ENCODE measurements around the gene PNPLA6. TPM values are rescaled to one million over a fixed set of nuclear protein-coding genes. Genes with fewer than 3 reads are reported as not detected.

Gene PNPLA6
- total RNA-seq, result 145 and 147 TPM in 2 replicates

DNA sequence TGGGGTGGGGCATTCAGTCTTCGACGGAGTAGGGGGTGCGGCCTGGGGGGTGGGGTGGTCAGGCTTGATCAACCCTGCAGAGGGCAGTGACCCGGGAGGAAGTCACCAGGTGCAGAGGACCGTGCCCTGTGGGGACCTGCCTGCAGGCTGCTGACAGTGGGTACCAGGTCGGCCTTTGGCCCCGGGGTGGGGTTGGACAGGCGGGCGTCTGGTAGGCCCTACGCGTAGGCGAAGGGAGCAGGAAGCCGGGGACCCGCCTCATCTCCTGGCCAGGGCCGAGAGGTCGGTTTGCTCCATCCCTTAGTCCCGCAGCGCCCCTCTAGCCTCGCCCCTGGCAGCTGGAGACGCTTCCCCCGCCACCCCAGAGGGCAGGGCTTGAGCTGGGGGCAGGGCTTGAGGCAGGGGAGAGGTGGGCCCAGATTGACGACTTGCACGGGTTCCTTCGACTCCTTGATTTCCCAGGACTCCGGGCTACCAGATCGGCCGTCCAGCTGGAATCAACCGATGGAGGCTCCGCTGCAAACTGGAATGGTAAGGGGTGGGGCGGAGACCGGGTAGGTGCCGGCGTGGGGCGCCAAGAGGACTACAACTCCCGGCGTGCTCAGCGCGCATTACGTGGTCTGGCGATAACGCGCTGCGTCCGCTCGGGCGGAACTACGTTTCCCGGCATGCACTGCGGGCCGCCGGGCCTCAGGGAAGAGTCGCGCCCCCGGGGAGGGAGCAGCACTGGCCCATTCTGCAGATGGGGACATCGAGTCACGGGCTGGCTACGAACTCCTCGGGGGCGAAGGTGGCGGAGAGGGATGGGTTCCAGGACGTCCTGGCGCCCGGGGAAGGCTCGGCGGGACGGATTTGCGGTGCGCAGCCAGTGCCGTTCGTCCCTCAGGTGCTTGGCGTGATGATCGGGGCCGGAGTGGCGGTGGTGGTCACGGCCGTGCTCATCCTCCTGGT, at the start of gene PNPLA6:
Gene PNPLA6, plus strand, starts transcription at position 671 of the 951 bp plus-strand sequence. Its CDS starts 72 bp downstream, at position 743.
- peak within 1 kb of the TSS; percentile 86 for H3K27ac Mint-ChIP-seq
- peak within 1 kb of the TSS; percentile 94 for H3K4me3 Mint-ChIP-seq (ENCODE audit: low read depth)
- peaks cover 18% of the 10 kb centered on the region for H3K4me1 Mint-ChIP-seq (ENCODE audit: low read depth)
- peak; percentile 90 for DNase-seq (ENCODE audit: low spot score)
- intact Hi-C loops (cut with micrococcal nuclease), result loop anchor here (2.0 kb wide), 1 partner anchor 43 kb away; no protein-coding TSS in a partner anchor
- no peaks in the 10 kb centered on the region for H3K9me3 Mint-ChIP-seq
- H3K36me3 Mint-ChIP-seq (ENCODE audit: low read depth), result peaks cover 22% of the 10 kb centered on the region
- H3K27me3 Mint-ChIP-seq (ENCODE audit: low read depth), result no peaks in the 10 kb centered on the region

DNA sequence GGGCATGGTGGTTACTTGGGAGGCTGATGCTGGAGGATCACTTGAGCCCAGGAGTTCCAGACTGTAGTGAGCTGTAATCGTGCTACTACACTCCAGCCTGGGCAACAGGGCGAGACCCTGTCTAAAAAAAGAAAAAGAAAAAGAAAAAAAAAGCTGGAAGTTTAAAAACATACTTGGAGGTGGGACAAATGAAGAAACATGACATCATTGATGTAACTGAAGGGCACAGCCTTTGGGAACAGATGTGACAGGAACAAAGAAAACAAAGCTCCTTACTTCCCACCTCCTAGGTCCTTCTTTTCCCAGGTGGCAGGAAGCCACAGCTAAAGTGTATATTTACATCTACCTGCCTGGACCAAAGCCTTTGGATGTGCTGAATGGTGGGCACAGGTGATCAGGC, 48.6 kb upstream of the PNPLA6 start:
- no peaks in the 10 kb centered on the region for H3K36me3 Mint-ChIP-seq (ENCODE audit: low read depth)
- DNase-seq (ENCODE audit: low spot score), result no peak
- H3K4me1 Mint-ChIP-seq (ENCODE audit: low read depth), result peaks cover 15% of the 10 kb centered on the region
- no peak overlapping the region for H3K4me3 Mint-ChIP-seq (ENCODE audit: low read depth)
- no peaks in the 10 kb centered on the region for H3K27me3 Mint-ChIP-seq (ENCODE audit: low read depth)
- H3K9me3 Mint-ChIP-seq, result no peaks in the 10 kb centered on the region
- intact Hi-C loops (cut with micrococcal nuclease), result no loop called here
- H3K27ac Mint-ChIP-seq, result no peak overlapping the region

- peak; percentile 87 for DNase-seq (ENCODE audit: low spot score)
- H3K4me3 Mint-ChIP-seq (ENCODE audit: low read depth), result peak within 1 kb of the TSS; percentile 75
- H3K27ac Mint-ChIP-seq, result peak within 1 kb of the TSS; percentile 79
- H3K9me3 Mint-ChIP-seq, result no peaks in the 10 kb centered on the region
- H3K4me1 Mint-ChIP-seq (ENCODE audit: low read depth), result peaks cover 26% of the 10 kb centered on the region
- intact Hi-C loops (cut with micrococcal nuclease), result no loop called here
- no peaks in the 10 kb centered on the region for H3K36me3 Mint-ChIP-seq (ENCODE audit: low read depth)
- H3K27me3 Mint-ChIP-seq (ENCODE audit: low read depth), result no peaks in the 10 kb centered on the region
These were observed 46.7 kb upstream of the PNPLA6 start, which contains the start of gene PEX11G for GRCh38 chr19:7488736-7489353. PEX11G (minus strand) TSS chr19:7489035; CDS start chr19:7489010, 25 bp downstream.

GRCh38 chr19:7489609-7490044, 45.9 kb upstream of the PNPLA6 start:
- DNase-seq (ENCODE audit: low spot score), result no peak
- no peaks in the 10 kb centered on the region for H3K27me3 Mint-ChIP-seq (ENCODE audit: low read depth)
- H3K36me3 Mint-ChIP-seq (ENCODE audit: low read depth), result no peaks in the 10 kb centered on the region
- peaks cover 26% of the 10 kb centered on the region for H3K4me1 Mint-ChIP-seq (ENCODE audit: low read depth)
- intact Hi-C loops (cut with micrococcal nuclease), result no loop called here
- H3K4me3 Mint-ChIP-seq (ENCODE audit: low read depth), result peak overlapping the region; percentile 31
- no peaks in the 10 kb centered on the region for H3K9me3 Mint-ChIP-seq
- H3K27ac Mint-ChIP-seq, result peak overlapping the region; percentile 79

DNA sequence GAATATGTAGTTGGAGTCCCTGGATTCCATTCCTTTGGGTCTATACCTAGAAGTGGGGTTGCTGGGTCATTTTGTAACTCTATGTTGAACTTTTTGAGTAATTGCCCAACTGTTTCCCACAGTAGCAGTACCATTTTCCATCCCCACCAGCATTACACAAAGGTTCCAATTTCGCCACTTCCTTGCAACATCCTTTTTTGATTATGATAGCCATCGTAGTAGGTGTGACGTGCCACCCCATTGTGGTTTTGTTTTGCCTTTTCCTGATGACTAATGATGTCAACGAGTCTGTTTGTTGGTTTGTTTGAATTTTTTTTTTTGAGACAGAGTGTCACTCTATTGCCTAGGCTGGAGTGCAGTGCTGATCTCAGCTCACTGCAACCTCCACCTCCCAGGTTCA, 43.4 kb upstream of the PNPLA6 start:
- H3K4me3 Mint-ChIP-seq (ENCODE audit: low read depth), result no peak overlapping the region
- intact Hi-C loops (cut with micrococcal nuclease), result loop anchor here (1.0 to 2.0 kb wide), 2 partner anchors 43 to 64 kb away; partner anchors contain the start of gene PNPLA6
- H3K4me1 Mint-ChIP-seq (ENCODE audit: low read depth), result peaks cover 26% of the 10 kb centered on the region
- peaks cover 4% of the 10 kb centered on the region for H3K27me3 Mint-ChIP-seq (ENCODE audit: low read depth)
- no peaks in the 10 kb centered on the region for H3K36me3 Mint-ChIP-seq (ENCODE audit: low read depth)
- H3K9me3 Mint-ChIP-seq, result no peaks in the 10 kb centered on the region
- H3K27ac Mint-ChIP-seq, result peak overlapping the region; percentile 85
- DNase-seq (ENCODE audit: low spot score), result peak; percentile 55

DNA sequence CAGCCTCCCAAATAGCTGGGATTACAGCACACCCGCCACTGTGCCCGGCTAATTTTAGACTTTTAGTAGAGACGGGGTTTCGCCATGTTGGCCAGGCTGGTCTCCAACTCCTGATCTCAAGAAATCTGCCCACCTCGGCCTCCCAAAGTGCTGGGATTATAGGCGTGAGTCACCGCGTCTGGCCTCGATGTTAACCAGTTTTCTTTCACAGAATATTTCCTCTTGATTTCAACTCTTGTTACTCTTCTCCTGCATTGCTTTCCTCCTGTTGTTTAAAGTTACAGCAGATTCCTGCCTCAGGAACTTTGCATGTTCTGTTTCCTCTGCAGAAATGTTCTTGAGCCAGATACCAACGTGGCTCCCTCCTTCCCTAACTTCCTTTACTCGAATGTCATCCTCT, 43.0 kb upstream of the PNPLA6 start:
- peak overlapping the region; percentile 85 for H3K27ac Mint-ChIP-seq
- intact Hi-C loops (cut with micrococcal nuclease), result loop anchor here (1.0 to 2.0 kb wide), 2 partner anchors 42 to 64 kb away; partner anchors contain the start of gene PNPLA6
- no peak overlapping the region for H3K4me3 Mint-ChIP-seq (ENCODE audit: low read depth)
- no peaks in the 10 kb centered on the region for H3K9me3 Mint-ChIP-seq
- H3K4me1 Mint-ChIP-seq (ENCODE audit: low read depth), result peaks cover 26% of the 10 kb centered on the region
- H3K36me3 Mint-ChIP-seq (ENCODE audit: low read depth), result no peaks in the 10 kb centered on the region
- no peak for DNase-seq (ENCODE audit: low spot score)
- H3K27me3 Mint-ChIP-seq (ENCODE audit: low read depth), result peaks cover 4% of the 10 kb centered on the region

GRCh38 chr19:7494416-7495098, 41.0 kb upstream of the PNPLA6 start:
- Mint-ChIP-seq H3K4me1 (ENCODE audit: low read depth) (peaks cover 23% of the 10 kb centered on the region), H3K36me3 (ENCODE audit: low read depth) (no peaks in the 10 kb centered on the region), H3K4me3 (ENCODE audit: low read depth) (no peak overlapping the region), H3K27me3 (ENCODE audit: low read depth) (peaks cover 12% of the 10 kb centered on the region), H3K9me3 (no peaks in the 10 kb centered on the region), H3K27ac (no peak overlapping the region)
- intact Hi-C loops (cut with micrococcal nuclease), result no loop called here
- no peak for DNase-seq (ENCODE audit: low spot score)

- Mint-ChIP-seq H3K27me3 (ENCODE audit: low read depth) (peaks cover 24% of the 10 kb centered on the region), H3K9me3 (no peaks in the 10 kb centered on the region), H3K4me1 (ENCODE audit: low read depth) (peaks cover 11% of the 10 kb centered on the region), H3K4me3 (ENCODE audit: low read depth) (no peak overlapping the region), H3K27ac (no peak overlapping the region), H3K36me3 (ENCODE audit: low read depth) (no peaks in the 10 kb centered on the region)
- DNase-seq (ENCODE audit: low spot score), result no peak
- intact Hi-C loops (cut with micrococcal nuclease), result no loop called here
These were observed 38.2 kb upstream of the PNPLA6 start for GRCh38 chr19:7497292-7497691.

DNA sequence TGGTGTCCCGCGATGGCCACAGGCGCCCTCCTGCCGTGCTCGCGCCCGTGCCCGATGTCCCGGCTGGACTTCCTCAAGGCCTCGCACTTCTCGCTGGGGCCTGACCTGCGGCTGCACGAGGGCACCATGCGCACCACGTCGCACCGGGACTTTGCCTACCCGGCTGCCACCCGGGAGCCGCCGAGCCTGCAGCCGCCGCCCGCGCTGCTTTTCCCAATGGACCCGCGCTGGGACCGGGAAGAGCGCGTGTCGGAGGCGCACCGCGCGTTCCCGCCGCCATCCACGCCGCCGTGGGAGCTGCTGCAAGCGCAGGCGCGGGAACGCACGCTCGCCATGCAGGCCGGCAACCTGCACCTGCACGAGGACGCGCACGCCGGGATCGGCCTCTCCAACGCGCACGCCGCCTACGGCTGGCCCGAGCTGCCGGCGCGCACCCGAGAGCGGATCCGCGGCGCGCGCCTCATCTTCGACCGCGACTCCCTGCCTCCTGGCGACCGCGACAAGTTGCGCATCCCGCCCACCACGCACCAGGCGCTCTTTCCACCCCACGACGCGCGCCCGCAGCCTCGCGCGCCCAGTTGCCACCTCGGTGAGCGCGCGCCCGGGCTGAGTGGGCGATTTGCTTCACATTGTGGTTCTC, 34.6 kb upstream of the PNPLA6 start:
- peak; percentile 56 for DNase-seq (ENCODE audit: low spot score)
- H3K4me3 Mint-ChIP-seq (ENCODE audit: low read depth), result peak overlapping the region; percentile 62

GRCh38 chr19:7502552-7502951, 33.0 kb upstream of the PNPLA6 start:
- no peak for DNase-seq (ENCODE audit: low spot score)
- Mint-ChIP-seq H3K4me3 (ENCODE audit: low read depth) (no peak overlapping the region), H3K36me3 (ENCODE audit: low read depth) (no peaks in the 10 kb centered on the region), H3K27me3 (ENCODE audit: low read depth) (peaks cover 33% of the 10 kb centered on the region), H3K9me3 (no peaks in the 10 kb centered on the region), H3K4me1 (ENCODE audit: low read depth) (peaks cover 16% of the 10 kb centered on the region), H3K27ac (no peak overlapping the region)
- intact Hi-C loops (cut with micrococcal nuclease), result loop anchor here (10.0 kb wide), 1 partner anchor 108 kb away; no protein-coding TSS in a partner anchor

More for the DNA sequence above, 34.6 kb upstream of the PNPLA6 start:
- Mint-ChIP-seq H3K36me3 (ENCODE audit: low read depth) (no peaks in the 10 kb centered on the region), H3K27ac (no peak overlapping the region), H3K27me3 (ENCODE audit: low read depth) (peaks cover 30% of the 10 kb centered on the region), H3K4me1 (ENCODE audit: low read depth) (peaks cover 9% of the 10 kb centered on the region), H3K9me3 (no peaks in the 10 kb centered on the region)
- intact Hi-C loops (cut with micrococcal nuclease), result loop anchor here (10.0 kb wide), 1 partner anchor 106 kb away; no protein-coding TSS in a partner anchor

DNA sequence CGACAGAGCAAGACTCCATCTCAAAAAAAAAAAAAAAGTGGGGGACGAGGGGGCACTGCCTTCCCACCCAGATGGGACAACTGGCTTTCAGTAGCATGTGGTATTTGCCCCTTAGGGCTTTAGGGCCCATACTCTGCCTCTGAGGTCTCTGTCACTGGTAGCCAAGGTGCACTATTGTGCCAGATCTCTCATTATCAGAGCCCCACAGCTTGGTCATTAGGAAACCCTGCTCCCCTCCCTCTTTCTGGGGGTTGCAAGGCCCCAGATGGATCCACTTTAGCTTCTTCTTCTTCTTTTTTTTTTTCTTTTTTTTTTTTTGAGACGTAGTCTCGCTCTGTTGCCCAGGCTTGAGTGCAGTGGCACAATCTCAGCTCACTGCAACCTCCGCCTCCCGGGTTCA, 30.8 kb upstream of the PNPLA6 start:
- H3K27me3 Mint-ChIP-seq (ENCODE audit: low read depth), result peaks cover 25% of the 10 kb centered on the region
- intact Hi-C loops (cut with micrococcal nuclease), result loop anchor here (10.0 kb wide), 1 partner anchor 110 kb away; no protein-coding TSS in a partner anchor
- no peaks in the 10 kb centered on the region for H3K36me3 Mint-ChIP-seq (ENCODE audit: low read depth)
- H3K4me1 Mint-ChIP-seq (ENCODE audit: low read depth), result peaks cover 13% of the 10 kb centered on the region
- H3K9me3 Mint-ChIP-seq, result no peaks in the 10 kb centered on the region
- no peak for DNase-seq (ENCODE audit: low spot score)
- no peak overlapping the region for H3K27ac Mint-ChIP-seq
- no peak overlapping the region for H3K4me3 Mint-ChIP-seq (ENCODE audit: low read depth)

DNA sequence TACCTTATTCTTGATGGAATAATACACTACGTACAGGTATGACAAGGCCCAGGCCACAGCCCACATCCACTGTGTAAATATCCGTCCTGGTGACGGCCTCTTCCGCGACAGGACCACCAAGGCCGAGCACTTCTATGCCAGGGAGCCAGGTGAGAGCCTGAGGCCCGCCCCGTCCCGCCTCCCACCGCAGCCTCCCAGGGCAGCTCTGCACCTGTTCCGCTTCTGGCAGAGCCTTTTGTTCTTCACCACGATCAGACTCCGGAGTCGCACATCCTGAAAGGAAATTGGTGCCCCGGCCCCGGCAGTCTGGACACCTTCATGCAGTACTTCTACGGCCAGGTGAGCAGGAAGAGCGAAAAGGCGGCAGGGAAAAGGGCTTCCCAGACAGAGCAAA, 30.2 kb upstream of the PNPLA6 start:
- Mint-ChIP-seq H3K4me3 (ENCODE audit: low read depth) (peak overlapping the region; percentile 30), H3K27me3 (ENCODE audit: low read depth) (peaks cover 22% of the 10 kb centered on the region), H3K4me1 (ENCODE audit: low read depth) (peaks cover 13% of the 10 kb centered on the region), H3K27ac (no peak overlapping the region), H3K36me3 (ENCODE audit: low read depth) (no peaks in the 10 kb centered on the region), H3K9me3 (no peaks in the 10 kb centered on the region)
- no peak for DNase-seq (ENCODE audit: low spot score)
- intact Hi-C loops (cut with micrococcal nuclease), result loop anchor here (10.0 kb wide), 1 partner anchor 110 kb away; no protein-coding TSS in a partner anchor
